AG10803 (cell line): ENCODE measurements around the gene DRC1.

Experiments
- DNase-seq: peaks from one replicate; pipeline ENCODE4 v3.0.0; 2010; ENCODE audit warnings: low read depth
- H3K4me3 ChIP-seq: 2 replicates; pipeline ENCODE4 v1.5.1; 2011; ENCODE audit warnings: mild to moderate bottlenecking, low read length, control low read depth
- CTCF ChIP-seq: conservative IDR thresholded peaks from 2 replicates; pipeline ENCODE4 v1.5.1; 2011; ENCODE audit warnings: mild to moderate bottlenecking, low read length, control low read depth, inconsistent platforms

The DRC1 gene

GRCh38 chr2:26479131-26479788 is 77.5 kb downstream of the DRC1 start:
- no peak overlapping the region for H3K4me3 ChIP-seq
- DNase-seq: no peak
- TF ChIP-seq CTCF: no peak

DNA sequence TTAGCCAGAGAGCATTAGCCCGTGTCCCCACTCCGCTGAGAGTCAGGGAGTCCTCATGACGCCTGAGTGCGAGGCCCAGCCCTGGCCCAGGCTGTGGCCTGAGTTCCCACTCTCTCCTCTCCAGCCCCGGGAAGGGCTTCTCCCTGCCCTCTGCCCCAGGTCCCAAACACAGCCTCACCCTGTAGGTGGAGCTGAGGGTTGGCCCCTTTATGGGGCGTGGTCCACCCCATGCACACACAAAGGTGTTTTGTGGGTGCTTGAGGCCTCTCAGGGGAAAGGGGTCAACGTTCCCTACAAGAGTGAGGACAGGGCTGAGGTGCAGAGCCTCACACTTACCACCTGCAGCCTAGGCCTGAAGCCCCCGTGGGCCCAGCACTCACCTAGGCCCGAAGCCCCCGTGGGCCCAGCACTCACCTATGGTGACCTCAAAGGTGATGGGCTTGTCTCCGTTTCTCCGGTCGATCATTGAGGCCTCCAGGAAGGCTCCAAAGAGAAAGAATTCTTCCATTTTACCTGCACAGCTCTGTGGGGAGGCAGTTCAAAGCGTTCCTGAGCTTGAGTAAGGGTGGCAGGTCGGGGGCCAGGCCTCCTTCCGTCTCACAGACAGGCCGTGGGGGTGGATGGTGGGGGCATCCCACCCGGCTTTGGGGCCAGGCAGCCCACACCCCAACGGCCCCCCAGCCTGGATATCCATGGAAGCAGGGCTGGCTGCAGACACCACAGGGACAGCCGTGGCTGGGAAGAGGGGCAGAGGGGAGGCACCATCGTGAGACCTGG is 78.3 kb downstream of the DRC1 start:
- DNase-seq: no peak
- no peak for TF ChIP-seq CTCF
- H3K4me3 ChIP-seq: no peak overlapping the region

DNA sequence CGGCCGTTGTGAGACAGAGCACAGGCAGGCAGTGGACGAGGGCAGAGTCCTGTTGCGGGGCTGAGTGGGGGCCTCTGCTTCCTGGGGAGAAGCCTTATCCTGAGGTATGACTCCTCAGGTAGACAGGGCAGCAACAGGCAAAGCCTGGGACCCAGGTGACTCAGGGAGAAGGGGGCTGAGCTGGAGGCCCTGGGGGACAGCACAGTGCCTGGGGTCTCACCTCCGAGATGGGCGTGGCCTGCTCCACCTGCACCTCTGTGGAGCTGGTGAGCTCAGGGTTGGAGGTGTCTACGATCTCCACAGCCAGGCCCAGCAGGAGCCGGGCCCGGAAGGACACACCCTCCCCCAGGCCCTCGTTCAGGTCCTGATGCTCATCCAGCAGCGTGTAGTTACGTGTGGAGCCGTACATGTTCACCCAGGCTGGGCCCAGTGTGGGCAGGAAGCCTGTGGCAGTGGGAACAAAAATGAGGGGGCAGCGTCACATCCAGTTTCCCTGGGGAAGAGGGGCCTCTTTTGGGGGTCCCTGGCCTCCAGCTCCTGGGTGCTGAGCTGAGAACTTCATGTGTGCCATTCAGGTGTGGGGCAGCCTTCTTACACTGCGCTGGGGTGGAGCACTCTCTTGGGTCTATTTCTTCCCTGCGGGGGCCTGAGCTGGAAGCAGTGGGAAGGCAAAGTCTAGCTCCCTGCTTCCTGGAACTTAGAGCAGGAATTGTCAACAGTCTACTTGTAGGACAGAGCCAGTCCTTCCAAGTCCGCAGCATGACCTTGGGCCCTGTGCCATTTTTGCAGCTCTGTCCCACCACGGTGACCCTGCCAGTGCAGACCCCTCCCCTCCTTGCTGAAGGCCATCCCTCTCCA is 79.1 kb downstream of the DRC1 start:
- TF ChIP-seq CTCF: no peak
- no peak overlapping the region for H3K4me3 ChIP-seq
- DNase-seq: no peak

GRCh38 chr2:26481706-26482105 is 80.0 kb downstream of the DRC1 start:
- DNase-seq: no peak
- TF ChIP-seq CTCF: no peak
- no peak overlapping the region for H3K4me3 ChIP-seq

DNA sequence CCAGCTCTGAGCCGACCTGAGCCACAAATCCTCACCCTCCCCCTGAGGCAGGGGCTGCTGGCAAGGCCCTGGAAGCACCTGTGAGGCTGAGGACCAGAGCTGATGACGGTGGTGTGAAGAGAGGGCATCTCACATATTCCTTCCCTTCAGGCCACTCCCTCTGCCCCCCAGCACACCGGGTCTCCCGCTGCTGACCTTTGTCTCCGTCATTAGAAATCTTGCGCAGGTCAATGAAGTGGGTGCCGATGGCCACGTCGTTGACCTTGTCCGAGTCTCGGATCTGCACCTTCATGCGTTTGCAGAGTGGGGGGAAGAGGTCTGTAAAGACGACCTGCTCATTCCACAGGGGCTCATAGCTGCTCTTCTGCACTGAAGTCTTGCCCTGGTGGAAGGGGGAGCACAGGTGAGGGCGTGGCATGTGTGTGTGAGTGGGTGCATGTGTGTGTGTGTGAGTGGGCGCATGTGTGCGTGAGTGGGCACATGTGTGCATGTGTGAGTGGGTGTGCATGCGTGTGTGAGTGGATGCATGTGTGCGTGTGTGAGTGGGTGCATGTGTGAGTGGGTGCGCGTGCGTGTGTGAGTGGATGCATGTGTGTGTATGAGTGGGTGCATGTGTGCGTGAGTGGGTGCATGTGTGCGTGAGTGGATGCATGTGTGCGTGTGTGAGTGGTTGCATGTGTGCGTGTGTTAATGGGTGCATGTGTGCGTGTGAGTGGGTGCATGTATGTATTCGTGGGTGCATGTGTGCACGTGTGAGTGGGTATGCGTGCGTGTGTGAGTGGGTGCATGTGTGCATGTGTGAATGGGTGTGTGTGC is 80.7 kb downstream of the DRC1 start:
- H3K4me3 ChIP-seq: no peak overlapping the region
- TF ChIP-seq CTCF: no peak
- no peak for DNase-seq

- DNase-seq: no peak
- no peak for TF ChIP-seq CTCF
Measured at GRCh38 chr2:26483027-26483326, 81.3 kb downstream of the DRC1 start.

More at GRCh38 chr2:26483027-26483326, 81.3 kb downstream of the DRC1 start:
- no peak overlapping the region for H3K4me3 ChIP-seq
